ENCODE measurements around the gene DAB1.

Gene DAB1

GRCh38 chr1:57041901-57042300 lies 382.0 kb downstream of the DAB1 start:
- no peak for TF ChIP-seq CTCF (IDR thresholded peaks at IDR 0.05; ENCODE audit: control insufficient read depth, extremely low read depth, insufficient read depth)
- no peak overlapping the region for H3K4me3 ChIP-seq (ENCODE audit: low read depth, low read length)
- no peak for DNase-seq (ENCODE audit: low read depth)

DNA sequence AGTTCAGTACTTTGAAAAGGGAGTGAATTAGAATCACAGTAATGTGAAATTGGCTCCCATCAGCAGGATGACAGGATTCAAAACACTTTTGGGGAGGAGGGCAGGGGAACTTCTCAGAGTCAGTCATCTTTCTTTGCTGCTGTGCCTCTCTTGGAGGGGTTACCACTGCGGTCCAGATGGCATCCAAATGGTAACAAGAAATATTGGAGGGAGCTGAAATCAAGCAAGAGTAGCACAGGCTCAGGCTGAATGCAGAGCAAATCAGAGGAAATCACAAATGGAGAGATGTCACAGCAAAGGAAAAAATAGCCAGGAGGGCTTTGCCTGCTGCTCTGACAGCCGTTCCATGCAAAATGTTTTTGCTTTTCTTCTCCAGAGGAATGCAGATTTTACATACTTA lies 383.0 kb downstream of the DAB1 start:
- no peak for TF ChIP-seq CTCF (IDR thresholded peaks at IDR 0.05; ENCODE audit: control insufficient read depth, extremely low read depth, insufficient read depth)
- no peak overlapping the region for H3K4me3 ChIP-seq (ENCODE audit: low read depth, low read length)
- DNase-seq (ENCODE audit: low read depth): no peak

GRCh38 chr1:57036641-57037579 lies 386.9 kb downstream of the DAB1 start:
- no peak overlapping the region for H3K4me3 ChIP-seq (ENCODE audit: low read depth, low read length)
- DNase-seq (ENCODE audit: low read depth): no peak
- no peak for TF ChIP-seq CTCF (IDR thresholded peaks at IDR 0.05; ENCODE audit: control insufficient read depth, extremely low read depth, insufficient read depth)

- no peak overlapping the region for H3K4me3 ChIP-seq (ENCODE audit: low read depth, low read length)
- DNase-seq (ENCODE audit: low read depth): no peak
- no peak for TF ChIP-seq CTCF (IDR thresholded peaks at IDR 0.05; ENCODE audit: control insufficient read depth, extremely low read depth, insufficient read depth)
Measured at GRCh38 chr1:57034713-57035112, 389.1 kb downstream of the DAB1 start.

GRCh38 chr1:57033222-57034001 lies 390.4 kb downstream of the DAB1 start:
- no peak overlapping the region for H3K4me3 ChIP-seq (ENCODE audit: low read depth, low read length)
- no peak for DNase-seq (ENCODE audit: low read depth)
- TF ChIP-seq CTCF (IDR thresholded peaks at IDR 0.05; ENCODE audit: control insufficient read depth, extremely low read depth, insufficient read depth): no peak

DNA sequence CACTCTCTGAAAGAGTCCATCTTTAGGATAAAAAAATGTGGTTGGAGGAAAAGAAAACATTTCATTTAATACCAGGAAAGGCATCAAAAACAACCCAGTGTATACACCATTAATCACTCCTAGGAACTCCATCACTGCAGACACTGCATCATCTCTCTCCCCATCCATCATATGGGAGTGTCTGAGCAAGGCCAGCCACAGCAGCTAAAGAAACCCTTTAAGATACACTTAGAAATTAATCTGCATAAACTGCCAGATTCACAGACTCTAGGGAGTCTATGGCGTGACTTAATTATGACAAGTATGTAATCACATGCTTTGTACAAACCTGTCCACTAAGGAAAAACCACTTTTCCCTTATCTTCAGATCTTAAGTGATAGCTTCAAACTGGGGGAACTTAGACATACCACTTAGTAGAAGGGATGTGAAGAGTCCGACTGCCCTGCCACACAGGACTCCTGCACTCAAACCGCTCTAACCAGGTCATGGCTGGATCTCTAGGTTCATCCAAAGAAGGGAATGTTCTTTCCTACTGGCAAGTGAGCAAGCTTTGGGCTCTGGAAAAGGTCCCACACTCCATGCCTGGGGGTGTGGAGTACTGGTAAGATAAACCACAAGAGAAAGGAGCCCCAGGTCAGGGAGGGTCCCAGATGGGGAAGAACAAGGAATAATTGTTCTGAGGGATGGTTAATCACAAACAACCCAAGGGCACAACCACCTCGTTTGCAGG lies 397.1 kb downstream of the DAB1 start:
- no peak for TF ChIP-seq CTCF (IDR thresholded peaks at IDR 0.05; ENCODE audit: control insufficient read depth, extremely low read depth, insufficient read depth)
- H3K4me3 ChIP-seq (ENCODE audit: low read depth, low read length): no peak overlapping the region
- DNase-seq (ENCODE audit: low read depth): no peak

Data from LNCaP clone FGC (cell line).